Duodenal mucosa (tissue), 2 donors: ENCODE data around the gene CDC34.
A peak's percentile ranks its signal among the peaks of the same experiment; 100 is the strongest.

Experiments
- H3K27ac ChIP-seq: one replicate; pipeline ENCODE4 v1.7.0; 2013; ENCODE audit warnings: low read depth, low read length
- H3K27me3 ChIP-seq, 2 donors: one replicate each; pipeline ENCODE4 v1.7.0; 2013; ENCODE audit warnings: low read length in 2 of 2, control low read depth in 1 of 2; ENCODE audit not compliant: insufficient read depth in 2 of 2, control insufficient read depth in 1 of 2
- H3K36me3 ChIP-seq, 2 donors: one replicate each; pipeline ENCODE4 v1.7.0; 2013; ENCODE audit warnings: low read length in 2 of 2, control low read depth in 1 of 2; ENCODE audit not compliant: insufficient read depth in 2 of 2, control insufficient read depth in 1 of 2
- H3K4me1 ChIP-seq, 2 donors: one replicate each; pipeline ENCODE4 v1.7.0; 2013; ENCODE audit warnings: low read length in 2 of 2, control low read depth in 1 of 2; ENCODE audit not compliant: insufficient read depth in 2 of 2, control insufficient read depth in 1 of 2
- H3K4me3 ChIP-seq, 2 donors: one replicate each; pipeline ENCODE4 v1.7.0; 2013; ENCODE audit warnings: low read length in 2 of 2, low read depth in 1 of 2
- H3K9ac ChIP-seq, 2 donors: one replicate each; pipeline ENCODE4 v1.7.0; 2013; ENCODE audit warnings: low read length in 2 of 2, low read depth in 1 of 2
- H3K9me3 ChIP-seq, 2 donors: one replicate each; pipeline ENCODE4 v1.7.0; 2013; ENCODE audit warnings: low read length in 2 of 2, control low read depth in 1 of 2; ENCODE audit not compliant: control insufficient read depth in 1 of 2

CDC34 gene

GRCh38 chr19:531753-532560 is at the start of gene CDC34:
Gene CDC34 (plus strand): TSS chr19:531760. CDS start chr19:531932, 172 bp downstream.
- peak within 1 kb of the TSS; percentile 93 for H3K27ac ChIP-seq
- H3K36me3 ChIP-seq = peaks cover 0 to 10% of the 10 kb centered on the region in 2 donors
- peak within 1 kb of the TSS; percentile 79 to 82 for H3K9ac ChIP-seq
- peak within 1 kb of the TSS; percentile 75 to 89 for H3K4me3 ChIP-seq
- H3K4me1 ChIP-seq = peaks cover 12 to 14% of the 10 kb centered on the region in 2 donors
- H3K27me3 ChIP-seq = peaks cover 0 to 2% of the 10 kb centered on the region in 2 donors
- no peaks in the 10 kb centered on the region for H3K9me3 ChIP-seq

- Histone ChIP-seq H3K27ac (no peak overlapping the region), H3K4me1 (peaks cover 0 to 4% of the 10 kb centered on the region in 2 donors), H3K9ac (no peak overlapping the region), H3K4me3 (no peak overlapping the region), H3K27me3 (peaks cover 16% of the 10 kb centered on the region in 2 donors), H3K9me3 (peaks cover 0 to 6% of the 10 kb centered on the region in 2 donors), H3K36me3 (no peaks in the 10 kb centered on the region)
Measured at GRCh38 chr19:482186-483041, 49.1 kb upstream of the CDC34 start.

- Histone ChIP-seq H3K36me3 (no peaks in the 10 kb centered on the region), H3K9ac (no peak overlapping the region), H3K27me3 (peaks cover 16% of the 10 kb centered on the region in 2 donors), H3K4me3 (no peak overlapping the region), H3K27ac (no peak overlapping the region), H3K9me3 (peaks cover 0 to 6% of the 10 kb centered on the region in 2 donors), H3K4me1 (peaks cover 0 to 4% of the 10 kb centered on the region in 2 donors)
Measured at GRCh38 chr19:483332-484072, 48.1 kb upstream of the CDC34 start.

- Histone ChIP-seq H3K9me3 (peaks cover 0 to 6% of the 10 kb centered on the region in 2 donors), H3K27ac (no peak overlapping the region), H3K9ac (no peak overlapping the region), H3K27me3 (peaks cover 16% of the 10 kb centered on the region in 2 donors), H3K4me3 (no peak overlapping the region), H3K36me3 (no peaks in the 10 kb centered on the region), H3K4me1 (peaks cover 0 to 4% of the 10 kb centered on the region in 2 donors)
Measured at GRCh38 chr19:484494-484893, 47.1 kb upstream of the CDC34 start.

- no peak overlapping the region for H3K9ac ChIP-seq
- H3K27me3 ChIP-seq = peaks cover 16% of the 10 kb centered on the region in 2 donors
- H3K27ac ChIP-seq = no peak overlapping the region
- H3K9me3 ChIP-seq = peaks cover 0 to 6% of the 10 kb centered on the region in 2 donors
- H3K4me3 ChIP-seq = no peak overlapping the region
- no peaks in the 10 kb centered on the region for H3K36me3 ChIP-seq
- H3K4me1 ChIP-seq = peaks cover under 1 to 4% of the 10 kb centered on the region in 2 donors
Measured at GRCh38 chr19:485077-485476, 46.5 kb upstream of the CDC34 start.

- Histone ChIP-seq H3K4me3 (no peak overlapping the region), H3K9ac (no peak overlapping the region), H3K27ac (no peak overlapping the region), H3K27me3 (peaks cover 16% of the 10 kb centered on the region in 2 donors), H3K36me3 (no peaks in the 10 kb centered on the region), H3K4me1 (peaks cover 0 to 4% of the 10 kb centered on the region in 2 donors), H3K9me3 (peaks cover 0 to 4% of the 10 kb centered on the region in 2 donors)
Measured at GRCh38 chr19:485583-486236, 45.9 kb upstream of the CDC34 start.

GRCh38 chr19:488505-489417 is 42.8 kb upstream of the CDC34 start:
- Histone ChIP-seq H3K27ac (peak overlapping the region; percentile 73), H3K9ac (peak overlapping the region; percentile 75 to 82), H3K4me3 (peak overlapping the region; percentile 76 to 82), H3K9me3 (no peaks in the 10 kb centered on the region), H3K27me3 (peaks cover 16% of the 10 kb centered on the region in 2 donors), H3K36me3 (no peaks in the 10 kb centered on the region), H3K4me1 (peaks cover 0 to 4% of the 10 kb centered on the region in 2 donors)

- H3K9ac ChIP-seq = peak overlapping the region; percentile 8 to 59
- H3K4me3 ChIP-seq = peak overlapping the region; percentile 50 to 76
- no peaks in the 10 kb centered on the region for H3K36me3 ChIP-seq
- H3K27me3 ChIP-seq = peaks cover 13 to 16% of the 10 kb centered on the region in 2 donors
- H3K4me1 ChIP-seq = peaks cover 0 to 4% of the 10 kb centered on the region in 2 donors
- no peaks in the 10 kb centered on the region for H3K9me3 ChIP-seq
- H3K27ac ChIP-seq = peak overlapping the region; percentile 70
Measured at GRCh38 chr19:489418-490196, 42.0 kb upstream of the CDC34 start.
